Hematopoietic multipotent progenitor cell treated with erythropoietin and hydrocortisone succinate and interleukin-3 and kit ligand, for 4 days (in vitro differentiated cells): ENCODE measurements around the gene USP17L21.
"Not testable (repeated sequence)": the region's sequence is repeated elsewhere in the genome, so short reads cannot be mapped to it uniquely, and the experiment has no call there.

ENCODE experiments used
- DNase-seq: peaks from one replicate; pipeline ENCODE4 v3.0.0-alpha.2; 2015

USP17L21 gene

GRCh38 chr4:9262572-9262971, at the start of gene USP17L21:
Gene USP17L21, plus strand, starts transcription at chr4:9262872. Its CDS starts 0 bp downstream, at chr4:9262872.
- DNase-seq: not testable (repeated sequence)

- not testable (repeated sequence) for DNase-seq
Measured at GRCh38 chr4:9214701-9215100, 48.0 kb upstream of the USP17L21 start.

- not testable (repeated sequence) for DNase-seq
Measured at GRCh38 chr4:9215105-9215504, 47.6 kb upstream of the USP17L21 start, which contains the start of gene USP17L11. Gene USP17L11, plus strand, starts transcription at chr4:9215405. Its CDS starts 0 bp downstream, at chr4:9215405.

GRCh38 chr4:9219852-9220251, 42.8 kb upstream of the USP17L21 start, which contains the start of gene USP17L12:
Gene USP17L12, plus strand, starts transcription at chr4:9220152. Its CDS starts 0 bp downstream, at chr4:9220152.
- DNase-seq: not testable (repeated sequence)

- not testable (repeated sequence) for DNase-seq
Measured at GRCh38 chr4:9224596-9224995, 38.1 kb upstream of the USP17L21 start, which contains the start of gene USP17L13. Gene USP17L13, plus strand, starts transcription at chr4:9224896. Its CDS starts 0 bp downstream, at chr4:9224896.

- not testable (repeated sequence) for DNase-seq
Measured at GRCh38 chr4:9230249-9230648, 32.4 kb upstream of the USP17L21 start.

- not testable (repeated sequence) for DNase-seq
Measured at GRCh38 chr4:9234085-9234484, 28.6 kb upstream of the USP17L21 start, which contains the start of gene USP17L15. Gene USP17L15, plus strand, starts transcription at chr4:9234385. Its CDS starts 0 bp downstream, at chr4:9234385.

- DNase-seq: not testable (repeated sequence)
Measured at GRCh38 chr4:9238461-9238860, 24.2 kb upstream of the USP17L21 start.

- DNase-seq: not testable (repeated sequence)
Measured at GRCh38 chr4:9243579-9243978, 19.1 kb upstream of the USP17L21 start, which contains the start of gene USP17L17. Gene USP17L17, plus strand, starts transcription at chr4:9243879. Its CDS starts 0 bp downstream, at chr4:9243879.

GRCh38 chr4:9247953-9248680, 14.6 kb upstream of the USP17L21 start, which contains the start of gene USP17L18:
Gene USP17L18, plus strand, starts transcription at chr4:9248630. Its CDS starts 0 bp downstream, at chr4:9248630.
- peak; percentile 0 for DNase-seq

GRCh38 chr4:9253078-9253477, 9.6 kb upstream of the USP17L21 start, which contains the start of gene USP17L19:
Gene USP17L19, plus strand, starts transcription at chr4:9253378. Its CDS starts 0 bp downstream, at chr4:9253378.
- DNase-seq: not testable (repeated sequence)

GRCh38 chr4:9257824-9258223, 4.8 kb upstream of the USP17L21 start, which contains the start of gene USP17L20:
Gene USP17L20, plus strand, starts transcription at chr4:9258124. Its CDS starts 0 bp downstream, at chr4:9258124.
- not testable (repeated sequence) for DNase-seq

- DNase-seq: not testable (repeated sequence)
Measured at GRCh38 chr4:9267319-9267718, 4.6 kb downstream of the USP17L21 start, which contains the start of gene USP17L22. Gene USP17L22, plus strand, starts transcription at chr4:9267619. Its CDS starts 0 bp downstream, at chr4:9267619.

GRCh38 chr4:9271719-9272118, 9.0 kb downstream of the USP17L21 start:
- not testable (repeated sequence) for DNase-seq
